Thoracic aorta (tissue), 2 donors: Measurements from ENCODE around the gene SSH3. TPM values are rescaled to one million over a fixed set of nuclear protein-coding genes. Genes with fewer than 3 reads are reported as not detected.
A peak's percentile ranks its signal among the peaks of the same experiment; 100 is the strongest.

Experiments
- ATAC-seq: fragments of 150-250 bp; one replicate; pipeline ENCODE4 v1.8.0; 2017; ENCODE audit warnings: low read depth; ENCODE audit not compliant: insufficient number of reproducible peaks, low FRiP score
- DNase-seq: peaks from one replicate; pipeline ENCODE4 v3.0.0-alpha.2; 2020; ENCODE audit warnings: low spot score
- H3K27ac ChIP-seq, 2 donors: fragments of 200-600 bp; sonication (generic); 1 replicate in 1 of 2; 2 replicates in 1 of 2; pipeline ENCODE4 v1.5.1; 2016; ENCODE audit warnings: mild to moderate bottlenecking in 2 of 2, moderate library complexity in 2 of 2
- H3K27me3 ChIP-seq: fragments of 200-600 bp; sonication (generic); replicated peaks from 2 replicates; pipeline ENCODE4 v1.6.0; 2016; ENCODE audit warnings: mild to moderate bottlenecking; ENCODE audit not compliant: insufficient read depth
- H3K36me3 ChIP-seq: fragments of 200-600 bp; sonication (generic); one replicate; pipeline ENCODE4 v1.5.1; 2016
- H3K4me1 ChIP-seq, 2 donors: fragments of 200-600 bp; sonication (generic); 1 replicate in 1 of 2; 2 replicates in 1 of 2; pipeline versions ENCODE4 v1.5.1 to v1.6.0; 2016; ENCODE audit warnings: low read depth in 2 of 2, mild to moderate bottlenecking in 1 of 2; ENCODE audit not compliant: control insufficient read depth in 1 of 2
- H3K4me3 ChIP-seq: fragments of 200-600 bp; sonication (generic); 2 replicates; pipeline ENCODE4 v1.5.1; 2016; ENCODE audit warnings: mild to moderate bottlenecking
- H3K9me3 ChIP-seq: fragments of 200-600 bp; sonication (generic); 2 replicates; pipeline ENCODE4 v1.5.1; 2016
- CTCF ChIP-seq: fragments of 200-600 bp; sonication (generic); IDR thresholded peaks from one replicate; pipeline ENCODE4 v1.5.1; 2019; ENCODE audit warnings: antibody characterized with exemption
- total RNA-seq, 2 donors: library from RNA; depleted of rRNA; stranded (reverse); fragments of >200 nt; gene quantifications; one replicate each; pipeline versions ENCODE4 v1.1.0 to v1.2.3, GENCODE V29; 2016

SSH3 gene
- total RNA-seq, 2 donors from 2014 or later, result 39.4 to 59.0 TPM

- H3K27me3 ChIP-seq, result no peaks in the 10 kb centered on the region
- H3K27ac ChIP-seq, result peak overlapping the region; percentile 58 to 76
- peaks cover 38% of the 10 kb centered on the region for H3K36me3 ChIP-seq
- no peak for TF ChIP-seq CTCF
- peak overlapping the region; percentile 100 for H3K4me3 ChIP-seq
- ATAC-seq (no peak), DNase-seq (no peak)
- H3K9me3 ChIP-seq, result no peaks in the 10 kb centered on the region
- H3K4me1 ChIP-seq, result peaks cover 11 to 22% of the 10 kb centered on the region in 2 donors
Observed at GRCh38 chr11:67302571-67303131, 679 bp upstream of the SSH3 start.

- H3K36me3 ChIP-seq, result peaks cover 37% of the 10 kb centered on the region
- peak overlapping the region; percentile 58 to 76 for H3K27ac ChIP-seq
- H3K4me3 ChIP-seq, result peak overlapping the region; percentile 100
- ATAC-seq (no peak), DNase-seq (no peak)
- TF ChIP-seq CTCF, result no peak
- H3K27me3 ChIP-seq, result no peaks in the 10 kb centered on the region
- no peaks in the 10 kb centered on the region for H3K9me3 ChIP-seq
- peaks cover 11 to 22% of the 10 kb centered on the region in 2 donors for H3K4me1 ChIP-seq
Observed at GRCh38 chr11:67303835-67304411, 593 bp downstream of the SSH3 start.

DNA sequence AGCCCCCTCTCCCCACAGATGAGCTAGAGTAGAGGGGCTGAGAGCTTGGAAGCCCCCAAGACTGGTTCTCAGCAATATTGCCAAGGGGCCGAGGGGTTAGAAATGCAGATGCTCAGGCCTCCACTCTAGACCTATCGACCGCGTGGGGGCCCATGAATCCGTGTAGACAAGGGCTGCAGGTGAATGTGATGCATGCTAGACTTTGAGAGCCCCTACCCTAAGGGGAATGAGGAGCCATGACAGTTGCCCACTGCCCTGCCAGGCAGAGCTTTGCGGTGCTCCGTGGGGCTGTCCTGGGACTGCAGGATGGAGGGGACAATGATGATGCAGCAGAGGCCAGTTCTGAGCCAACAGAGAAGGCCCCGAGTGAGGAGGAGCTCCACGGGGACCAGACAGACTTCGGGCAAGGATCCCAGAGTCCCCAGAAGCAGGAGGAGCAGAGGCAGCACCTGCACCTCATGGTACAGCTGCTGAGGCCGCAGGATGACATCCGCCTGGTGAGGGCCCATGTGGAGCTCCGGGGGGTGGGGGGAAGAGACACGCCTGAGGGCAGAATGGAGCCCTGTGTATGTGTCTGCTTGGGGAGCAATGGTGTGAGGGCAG is 1.3 kb downstream of the SSH3 start:
- Histone ChIP-seq H3K9me3 (no peaks in the 10 kb centered on the region), H3K27ac (peak overlapping the region; percentile 58 to 76), H3K27me3 (no peaks in the 10 kb centered on the region), H3K4me3 (peak overlapping the region; percentile 100), H3K36me3 (peaks cover 34% of the 10 kb centered on the region), H3K4me1 (peaks cover 11 to 22% of the 10 kb centered on the region in 2 donors)
- no peak for TF ChIP-seq CTCF
- DNase-seq (no peak), ATAC-seq (no peak)

DNA sequence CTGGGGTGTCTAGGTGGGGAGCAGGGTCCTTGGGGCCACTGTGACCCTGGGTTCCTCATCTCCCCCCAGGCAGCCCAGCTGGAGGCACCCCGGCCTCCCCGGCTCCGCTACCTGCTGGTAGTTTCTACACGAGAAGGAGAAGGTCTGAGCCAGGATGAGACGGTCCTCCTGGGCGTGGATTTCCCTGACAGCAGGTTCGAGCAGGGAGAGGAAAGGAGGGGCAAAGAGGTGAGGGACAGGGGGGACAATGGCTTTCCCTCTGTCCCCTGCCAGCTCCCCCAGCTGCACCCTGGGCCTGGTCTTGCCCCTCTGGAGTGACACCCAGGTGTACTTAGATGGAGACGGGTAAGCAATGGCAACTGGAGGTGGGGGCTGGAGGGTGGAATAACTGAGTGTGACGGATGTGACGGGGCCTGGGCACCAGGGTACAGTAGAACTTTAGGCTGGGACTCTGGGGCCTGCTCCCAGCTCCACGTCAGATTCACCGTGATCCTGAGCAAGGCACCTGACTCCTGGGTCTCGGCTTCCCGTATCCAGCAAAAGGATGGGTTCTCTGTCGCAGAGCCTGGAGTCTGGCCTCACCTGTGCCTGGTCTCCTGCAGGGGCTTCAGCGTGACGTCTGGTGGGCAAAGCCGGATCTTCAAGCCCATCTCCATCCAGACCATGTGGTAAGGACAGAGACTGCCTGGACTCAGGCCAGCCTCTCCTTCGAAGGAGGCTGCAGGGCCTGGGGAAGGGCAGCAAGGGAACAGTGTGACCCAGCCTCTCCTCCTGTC is 3.6 kb downstream of the SSH3 start:
- Histone ChIP-seq H3K36me3 (peaks cover 25% of the 10 kb centered on the region), H3K4me3 (no peak overlapping the region), H3K27me3 (no peaks in the 10 kb centered on the region), H3K4me1 (peaks cover 11 to 22% of the 10 kb centered on the region in 2 donors), H3K27ac (no peak overlapping the region), H3K9me3 (no peaks in the 10 kb centered on the region)
- TF ChIP-seq CTCF, result no peak
- ATAC-seq, result no peak
- DNase-seq, result no peak

DNA sequence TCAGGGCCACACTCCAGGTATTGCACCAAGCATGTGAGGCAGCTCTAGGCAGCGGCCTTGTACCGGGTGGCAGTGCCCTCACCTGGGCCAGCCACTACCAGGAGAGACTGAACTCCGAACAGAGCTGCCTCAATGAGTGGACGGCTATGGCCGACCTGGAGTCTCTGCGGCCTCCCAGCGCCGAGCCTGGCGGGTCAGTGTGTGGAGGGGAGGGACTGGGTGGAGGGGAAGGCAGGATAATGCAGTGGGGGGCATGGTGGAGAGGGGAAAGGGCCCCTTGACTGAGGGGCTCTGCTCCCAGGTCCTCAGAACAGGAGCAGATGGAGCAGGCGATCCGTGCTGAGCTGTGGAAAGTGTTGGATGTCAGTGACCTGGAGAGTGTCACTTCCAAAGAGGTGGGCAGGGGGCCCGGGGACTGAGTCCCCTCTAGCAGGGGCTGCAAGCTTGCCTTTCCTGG is 4.2 kb downstream of the SSH3 start:
- no peak overlapping the region for H3K27ac ChIP-seq
- peaks cover 22% of the 10 kb centered on the region for H3K36me3 ChIP-seq
- TF ChIP-seq CTCF, result no peak
- peaks cover 8 to 17% of the 10 kb centered on the region in 2 donors for H3K4me1 ChIP-seq
- no peaks in the 10 kb centered on the region for H3K9me3 ChIP-seq
- H3K4me3 ChIP-seq, result no peak overlapping the region
- ATAC-seq (no peak), DNase-seq (no peak)
- no peaks in the 10 kb centered on the region for H3K27me3 ChIP-seq
